ENCODE measurements around the gene MYLK. TPM values are rescaled to one million over a fixed set of nuclear protein-coding genes. Genes with fewer than 3 reads are reported as not detected.
"Not testable (repeated sequence)": the region's sequence is repeated elsewhere in the genome, so short reads cannot be mapped to it uniquely, and the experiment has no call there.

Gene MYLK
- total RNA-seq, 1 experiment from 2014 or later: 23.0 TPM

DNA sequence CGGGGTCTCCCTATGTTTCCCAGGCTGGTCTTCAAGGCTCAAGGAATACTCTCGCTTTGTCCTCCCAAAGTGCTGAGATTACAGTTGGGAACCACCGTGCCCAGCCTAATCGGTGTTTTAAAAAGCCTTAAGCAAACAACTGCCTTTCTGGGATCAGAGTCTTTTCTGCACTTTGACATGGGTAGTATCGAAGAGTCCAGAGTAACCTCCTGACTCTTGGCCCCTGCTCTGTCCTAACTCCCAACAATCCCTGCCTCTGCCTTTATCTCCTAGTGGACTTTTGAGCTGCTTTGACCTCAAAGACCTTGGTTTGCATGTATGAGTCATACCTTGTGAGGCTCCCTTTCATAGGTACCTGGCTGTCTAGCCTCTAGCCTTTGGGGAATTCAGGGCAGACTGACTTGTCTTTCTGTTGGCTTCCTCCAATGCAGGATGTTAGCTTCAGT lies 278.3 kb downstream of the MYLK start:
- no peaks in the 10 kb centered on the region for H3K27me3 ChIP-seq (replicated peaks; ENCODE audit: control insufficient read depth, insufficient read depth, low read length)
- Mint-ChIP-seq H3K4me1 (ENCODE audit: low read depth, unreplicated experiment) (peaks cover 24% of the 10 kb centered on the region), H3K27ac (ENCODE audit: unreplicated experiment) (peak overlapping the region; percentile 85), H3K9me3 (ENCODE audit: unreplicated experiment) (no peaks in the 10 kb centered on the region), H3K36me3 (ENCODE audit: insufficient read depth, unreplicated experiment) (peaks cover 9% of the 10 kb centered on the region), H3K4me3 (ENCODE audit: unreplicated experiment) (peak overlapping the region; percentile 68), H3K27me3 (ENCODE audit: insufficient read depth, unreplicated experiment) (no peaks in the 10 kb centered on the region)
- no peaks in the 10 kb centered on the region for H3K9me3 ChIP-seq
- POLR2A ChIA-PET: interaction anchor here (0.5 to 1.9 kb wide), 6 partner anchors 19 to 427 kb away, joined by 3 to 22 read pairs (median 4); partner anchors contain the start of gene KALRN
- H3K4me1 ChIP-seq: peaks cover 71% of the 10 kb centered on the region
- intact Hi-C loops (cut with micrococcal nuclease; ENCODE audit: unreplicated experiment): loop anchor here (1.0 kb wide), 1 partner anchor 21 kb away; the partner anchor contains the start of gene HACD2
- TF ChIP-seq, protein P1, sequence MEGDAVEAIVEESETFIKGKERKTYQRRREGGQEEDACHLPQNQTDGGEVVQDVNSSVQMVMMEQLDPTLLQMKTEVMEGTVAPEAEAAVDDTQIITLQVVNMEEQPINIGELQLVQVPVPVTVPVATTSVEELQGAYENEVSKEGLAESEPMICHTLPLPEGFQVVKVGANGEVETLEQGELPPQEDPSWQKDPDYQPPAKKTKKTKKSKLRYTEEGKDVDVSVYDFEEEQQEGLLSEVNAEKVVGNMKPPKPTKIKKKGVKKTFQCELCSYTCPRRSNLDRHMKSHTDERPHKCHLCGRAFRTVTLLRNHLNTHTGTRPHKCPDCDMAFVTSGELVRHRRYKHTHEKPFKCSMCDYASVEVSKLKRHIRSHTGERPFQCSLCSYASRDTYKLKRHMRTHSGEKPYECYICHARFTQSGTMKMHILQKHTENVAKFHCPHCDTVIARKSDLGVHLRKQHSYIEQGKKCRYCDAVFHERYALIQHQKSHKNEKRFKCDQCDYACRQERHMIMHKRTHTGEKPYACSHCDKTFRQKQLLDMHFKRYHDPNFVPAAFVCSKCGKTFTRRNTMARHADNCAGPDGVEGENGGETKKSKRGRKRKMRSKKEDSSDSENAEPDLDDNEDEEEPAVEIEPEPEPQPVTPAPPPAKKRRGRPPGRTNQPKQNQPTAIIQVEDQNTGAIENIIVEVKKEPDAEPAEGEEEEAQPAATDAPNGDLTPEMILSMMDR (IDR thresholded peaks at IDR 0.05; ENCODE audit: insufficient read depth in 1 of 2, low read depth in 1 of 2, low read length in 1 of 2, severe bottlenecking in 1 of 2, unreplicated experiment in 1 of 2): no peak
- CTCF ChIA-PET: interaction anchor here (0.5 to 1.0 kb wide), 5 partner anchors 19 to 118 kb away, joined by 3 to 5 read pairs (median 3); no protein-coding TSS in a partner anchor
- BruUV-seq (replicated peaks): no TSS peak
- no peak overlapping the region for H3K4me3 ChIP-seq (ENCODE audit: low read depth, low read length)
- peak; percentile 85 to 91 for DNase-seq
- no peaks in the 10 kb centered on the region; the same call in 1 of the 2 replicates for H3K36me3 ChIP-seq (ENCODE audit: control insufficient read depth, insufficient read depth, low read length)

DNA sequence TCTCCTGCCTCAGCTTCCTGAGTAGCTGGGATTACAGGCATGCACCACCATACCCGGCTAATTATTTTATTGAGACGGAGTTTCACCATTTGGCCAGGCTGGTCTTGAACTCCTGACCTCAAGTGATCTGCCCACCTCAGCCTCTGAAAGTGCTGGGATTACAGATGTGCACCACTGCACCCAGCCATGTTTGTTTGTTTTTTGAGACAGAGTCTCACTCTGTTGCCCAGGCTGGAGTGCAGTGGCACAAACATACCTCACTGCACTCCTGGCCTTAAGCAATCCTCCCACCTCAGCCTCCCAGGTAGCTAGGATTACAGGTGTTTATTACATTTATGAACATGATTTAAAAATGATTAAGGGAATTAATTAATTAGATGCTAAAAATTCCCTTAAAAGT lies 281.0 kb downstream of the MYLK start:
- DNase-seq; H3K4me3 Mint-ChIP-seq (ENCODE audit: unreplicated experiment); H3K4me3 ChIP-seq (ENCODE audit: low read depth, low read length); POLR2A ChIA-PET; CTCF ChIA-PET; H3K27me3 ChIP-seq (replicated peaks; ENCODE audit: control insufficient read depth, insufficient read depth, low read length); intact Hi-C loops (cut with micrococcal nuclease; ENCODE audit: unreplicated experiment); H3K9me3 Mint-ChIP-seq (ENCODE audit: unreplicated experiment); H3K27me3 Mint-ChIP-seq (ENCODE audit: insufficient read depth, unreplicated experiment); H3K9me3 ChIP-seq; H3K36me3 ChIP-seq (ENCODE audit: control insufficient read depth, insufficient read depth, low read length); H3K27ac Mint-ChIP-seq (ENCODE audit: unreplicated experiment); BruUV-seq (replicated peaks); H3K36me3 Mint-ChIP-seq (ENCODE audit: insufficient read depth, unreplicated experiment): not testable (repeated sequence)
- peaks cover 32% of the 10 kb centered on the region for H3K4me1 Mint-ChIP-seq (ENCODE audit: low read depth, unreplicated experiment)
- H3K4me1 ChIP-seq: peaks cover 64% of the 10 kb centered on the region

DNA sequence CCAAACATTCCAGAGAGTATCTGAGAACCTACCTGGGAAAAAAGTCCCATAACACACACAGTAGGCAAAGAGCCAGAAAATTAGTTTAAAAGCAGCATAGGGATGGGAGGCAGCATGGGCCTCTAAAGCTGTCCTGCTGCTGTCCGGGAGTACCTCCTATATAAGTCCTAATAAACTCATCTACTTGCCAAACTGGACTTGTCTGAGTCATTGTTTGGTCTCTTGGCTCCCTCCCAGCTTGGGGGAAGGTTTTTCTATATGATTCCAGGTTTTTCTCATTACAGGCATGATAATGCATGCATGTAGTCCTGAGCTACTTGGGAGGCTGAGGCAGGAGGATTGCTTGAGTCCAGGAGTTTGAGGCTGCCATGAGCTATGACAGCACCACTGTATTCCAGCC lies 281.8 kb downstream of the MYLK start:
- Histone ChIP-seq H3K4me1 (peaks cover 61% of the 10 kb centered on the region), H3K4me3 (ENCODE audit: low read depth, low read length) (no peak overlapping the region), H3K36me3 (ENCODE audit: control insufficient read depth, insufficient read depth, low read length) (no peaks in the 10 kb centered on the region), H3K27me3 (replicated peaks; ENCODE audit: control insufficient read depth, insufficient read depth, low read length) (no peaks in the 10 kb centered on the region), H3K9me3 (no peaks in the 10 kb centered on the region)
- POLR2A ChIA-PET: no interaction called here
- Mint-ChIP-seq H3K4me3 (ENCODE audit: unreplicated experiment) (no peak overlapping the region), H3K36me3 (ENCODE audit: insufficient read depth, unreplicated experiment) (peaks cover 9% of the 10 kb centered on the region), H3K27me3 (ENCODE audit: insufficient read depth, unreplicated experiment) (no peaks in the 10 kb centered on the region), H3K4me1 (ENCODE audit: low read depth, unreplicated experiment) (peaks cover 32% of the 10 kb centered on the region), H3K9me3 (ENCODE audit: unreplicated experiment) (no peaks in the 10 kb centered on the region), H3K27ac (ENCODE audit: unreplicated experiment) (no peak overlapping the region)
- DNase-seq: peak in 1 of 2 experiments; percentile 24
- CTCF ChIA-PET: no interaction called here
- TF ChIP-seq, protein P1 (IDR thresholded peaks at IDR 0.05; ENCODE audit: insufficient read depth in 1 of 2, low read depth in 1 of 2, low read length in 1 of 2, severe bottlenecking in 1 of 2, unreplicated experiment in 1 of 2): no peak
- intact Hi-C loops (cut with micrococcal nuclease; ENCODE audit: unreplicated experiment): no loop called here
- BruUV-seq (replicated peaks): no TSS peak

DNA sequence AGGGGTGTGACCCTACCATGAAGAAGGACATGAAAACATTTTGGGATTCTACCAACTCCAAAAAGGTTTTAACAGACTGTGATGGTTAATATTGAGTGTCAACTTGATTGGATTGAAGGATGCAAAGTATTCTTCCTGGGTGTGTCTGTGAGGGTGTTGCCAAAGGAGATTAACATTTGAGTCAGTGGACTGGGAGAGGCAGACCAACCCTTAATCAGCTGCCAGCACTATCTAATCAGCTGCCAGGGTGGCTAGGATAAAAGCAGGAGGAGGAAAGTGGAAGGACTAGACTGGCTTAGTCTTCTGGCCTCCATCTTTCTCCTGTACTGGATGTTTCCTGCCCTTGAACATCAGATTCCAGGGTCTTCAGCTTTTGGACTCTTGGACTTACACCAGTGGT lies 283.3 kb downstream of the MYLK start:
- H3K9me3 Mint-ChIP-seq (ENCODE audit: unreplicated experiment); BruUV-seq (replicated peaks); intact Hi-C loops (cut with micrococcal nuclease; ENCODE audit: unreplicated experiment); H3K4me3 ChIP-seq (ENCODE audit: low read depth, low read length); H3K27me3 Mint-ChIP-seq (ENCODE audit: insufficient read depth, unreplicated experiment); H3K36me3 ChIP-seq (ENCODE audit: control insufficient read depth, insufficient read depth, low read length); DNase-seq; H3K9me3 ChIP-seq; H3K36me3 Mint-ChIP-seq (ENCODE audit: insufficient read depth, unreplicated experiment); CTCF ChIA-PET; H3K27me3 ChIP-seq (replicated peaks; ENCODE audit: control insufficient read depth, insufficient read depth, low read length); H3K4me3 Mint-ChIP-seq (ENCODE audit: unreplicated experiment): not testable (repeated sequence)
- H3K27ac Mint-ChIP-seq (ENCODE audit: unreplicated experiment): peak overlapping the region; percentile 36
- H3K4me1 ChIP-seq: peaks cover 50% of the 10 kb centered on the region
- POLR2A ChIA-PET: interaction anchor here (1.0 kb wide), 1 partner anchor 17 kb away, joined by 3 read pairs; no protein-coding TSS in a partner anchor
- H3K4me1 Mint-ChIP-seq (ENCODE audit: low read depth, unreplicated experiment): peaks cover 25% of the 10 kb centered on the region

Measured in Caco-2 (cell line).